HG03565 (cell line): ENCODE results near the gene SLC7A4.
"Not testable (repeated sequence)": the region's sequence is repeated elsewhere in the genome, so short reads cannot be mapped to it uniquely, and the experiment has no call there.

ENCODE experiments used
- ATAC-seq: cut with Tn5 transposase; IDR thresholded peaks from one replicate; pipeline ENCODE4 v1.9.1; 2021; ENCODE audit warnings: mild to moderate bottlenecking, moderate library complexity; ENCODE audit not compliant: unreplicated experiment

Gene SLC7A4

GRCh38 chr22:21022955-21023614 lies 9.3 kb downstream of the SLC7A4 start:
- ATAC-seq, result no peak

- no peak for ATAC-seq
Measured at GRCh38 chr22:21022507-21022906, 9.9 kb downstream of the SLC7A4 start.

- no peak for ATAC-seq
Measured at GRCh38 chr22:21020802-21021429, 11.4 kb downstream of the SLC7A4 start.

GRCh38 chr22:21018314-21018713 lies 14.0 kb downstream of the SLC7A4 start:
- no peak for ATAC-seq

GRCh38 chr22:21016644-21017420 lies 15.5 kb downstream of the SLC7A4 start:
- ATAC-seq, result no peak

DNA sequence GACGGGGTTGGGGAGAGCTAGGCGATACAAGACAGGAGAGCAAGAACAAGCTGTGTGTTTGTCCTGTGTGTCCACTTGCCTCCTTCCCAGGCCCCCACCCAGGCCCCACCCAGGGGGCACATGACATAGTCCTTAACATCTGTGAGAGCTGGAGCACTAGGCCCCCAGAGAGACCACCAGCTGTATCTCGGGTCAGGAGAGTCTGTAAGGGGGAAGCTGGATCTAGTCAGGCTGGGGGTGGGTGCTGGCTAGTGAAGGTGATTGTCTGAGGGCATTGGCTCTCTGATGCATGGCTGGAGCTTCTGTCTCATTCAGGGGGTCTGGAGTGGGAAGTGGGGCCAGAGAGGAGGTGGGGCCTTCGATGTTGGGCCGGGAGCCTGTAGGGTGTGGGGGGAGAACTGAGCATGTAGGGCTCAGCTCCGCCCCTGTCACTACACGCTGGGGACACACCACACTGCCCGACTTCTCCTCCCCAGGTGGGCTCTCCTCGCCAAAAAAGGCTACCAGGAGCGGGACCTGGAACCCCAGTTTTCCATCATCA lies 16.8 kb downstream of the SLC7A4 start:
- no peak for ATAC-seq

DNA sequence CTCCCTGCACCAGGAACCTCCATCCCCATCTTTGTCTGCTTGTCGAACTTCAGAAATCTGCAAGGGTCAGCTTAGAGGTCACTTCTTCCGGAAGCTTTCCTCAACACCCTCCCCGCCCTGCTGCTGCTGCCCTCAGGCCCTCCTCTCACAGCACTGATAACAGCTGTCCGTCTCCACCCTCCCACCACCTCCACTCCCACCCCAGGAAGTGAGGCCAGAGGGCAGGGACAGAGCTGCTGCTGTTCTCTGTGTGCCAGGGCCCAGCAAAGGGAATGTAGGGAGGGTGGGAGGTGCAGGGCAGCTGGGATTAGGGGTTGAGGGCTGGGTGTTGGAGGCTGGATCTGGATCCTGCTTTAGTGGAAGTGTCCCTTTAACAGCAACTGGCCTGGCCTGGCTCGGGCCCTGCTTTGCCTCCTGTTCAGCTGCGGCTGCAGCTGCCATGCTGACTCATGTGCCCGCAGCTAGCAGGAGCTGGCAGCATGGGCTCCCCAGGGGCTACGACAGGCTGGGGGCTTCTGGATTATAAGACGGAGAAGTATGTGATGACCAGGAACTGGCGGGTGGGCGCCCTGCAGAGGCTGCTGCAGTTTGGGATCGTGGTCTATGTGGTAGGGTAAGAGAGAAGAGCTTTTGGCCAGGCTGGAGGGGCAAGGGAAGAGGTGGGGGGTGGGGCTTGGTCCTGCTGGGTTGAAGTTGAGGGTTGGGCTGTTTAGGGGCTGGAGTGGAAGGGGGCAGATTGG lies 17.5 kb downstream of the SLC7A4 start, which contains the start of gene P2RX6:
Gene P2RX6, plus strand, starts transcription at position 440 of the 740 bp plus-strand sequence. Its CDS starts 10 bp downstream, at position 450.
- no peak for ATAC-seq

DNA sequence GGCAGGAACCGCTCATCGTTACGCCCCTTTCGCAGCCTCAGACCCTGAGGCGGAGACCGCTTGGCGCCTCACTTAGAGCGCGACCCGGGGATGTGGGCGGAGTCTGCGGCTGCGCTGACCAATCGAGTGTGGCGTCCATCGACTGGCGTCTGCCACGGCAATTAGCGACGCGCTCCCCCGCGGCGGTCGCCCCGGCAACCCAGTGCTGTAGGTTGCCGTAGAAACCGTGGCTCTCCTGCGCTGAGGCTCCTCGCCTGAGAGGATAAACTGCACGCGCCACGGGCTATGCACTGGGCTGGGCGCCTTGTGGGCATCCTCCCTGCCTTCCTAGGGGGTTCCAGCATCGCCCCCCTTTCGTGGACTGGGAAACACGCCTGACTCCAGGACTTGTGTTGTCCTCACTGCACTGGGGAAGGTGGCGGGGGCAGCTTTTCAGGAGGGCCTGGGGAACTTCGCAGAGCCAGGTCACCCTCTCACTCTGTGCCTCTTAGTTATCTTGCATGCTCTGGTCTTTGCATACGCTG lies 18.1 kb downstream of the SLC7A4 start:
- peak; percentile 75 for ATAC-seq

GRCh38 chr22:21013657-21014201 lies 18.6 kb downstream of the SLC7A4 start:
- no peak for ATAC-seq

GRCh38 chr22:21012446-21013407 lies 19.6 kb downstream of the SLC7A4 start:
- no peak for ATAC-seq

- no peak for ATAC-seq
Measured at GRCh38 chr22:21010426-21011113, 21.8 kb downstream of the SLC7A4 start.

- no peak for ATAC-seq
Measured at GRCh38 chr22:21009638-21010425, 22.5 kb downstream of the SLC7A4 start.

DNA sequence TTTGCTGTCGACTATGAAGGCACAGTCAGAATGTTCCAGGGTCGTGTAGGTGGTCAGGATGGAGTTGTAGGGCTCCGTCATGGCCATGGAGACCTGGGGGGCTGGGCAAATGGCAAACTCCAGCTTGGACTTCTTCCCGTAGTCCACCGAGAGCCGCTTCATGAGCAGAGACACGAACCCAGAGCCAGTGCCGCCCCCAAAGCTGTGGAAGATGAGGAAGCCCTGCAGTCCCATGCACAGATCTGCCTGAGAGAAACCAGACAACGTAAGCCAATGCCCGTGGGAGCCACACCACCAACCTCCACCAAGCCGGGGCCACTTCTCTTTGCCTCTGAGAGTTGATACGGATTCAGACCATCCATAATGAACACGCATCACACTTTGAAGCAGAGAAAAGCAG lies 23.2 kb downstream of the SLC7A4 start:
- ATAC-seq, result not testable (repeated sequence)

DNA sequence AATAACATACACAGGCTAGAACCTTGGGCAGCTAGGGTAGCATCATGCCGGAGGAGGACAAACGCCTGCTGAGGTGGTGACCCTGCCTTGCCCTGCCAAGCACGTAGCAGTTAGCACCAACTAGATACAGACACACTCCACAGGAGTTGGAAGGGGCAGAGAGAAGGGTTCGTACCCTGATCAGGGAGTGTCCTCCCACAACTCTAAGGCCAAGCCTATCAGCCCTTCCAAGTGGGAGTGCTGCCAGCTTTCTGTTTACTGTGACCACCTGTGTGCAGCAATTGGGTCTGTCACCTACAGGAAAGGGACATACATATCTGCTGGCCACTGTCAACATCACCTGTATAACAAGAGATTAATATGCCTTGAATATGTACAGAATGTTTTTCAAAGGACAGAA lies 28.6 kb downstream of the SLC7A4 start:
- ATAC-seq, result no peak

- ATAC-seq, result peak; percentile 68
Measured at GRCh38 chr22:21001601-21002325, 30.6 kb downstream of the SLC7A4 start, which contains the start of gene THAP7. TSS of gene THAP7 (minus strand) at chr22:21002118. CDS start at chr22:21001911, 207 bp downstream.

GRCh38 chr22:21000987-21001600 lies 31.3 kb downstream of the SLC7A4 start:
- ATAC-seq, result no peak
